Activated T-cell treated with anti-CD3 and anti-CD28 coated beads for 4 hours (primary cell): ENCODE results near the gene TNNT3.

Experiments
- DNase-seq: peaks from one replicate; pipeline ENCODE4 v3.0.0-alpha.2; 2020

TNNT3 gene

DNA sequence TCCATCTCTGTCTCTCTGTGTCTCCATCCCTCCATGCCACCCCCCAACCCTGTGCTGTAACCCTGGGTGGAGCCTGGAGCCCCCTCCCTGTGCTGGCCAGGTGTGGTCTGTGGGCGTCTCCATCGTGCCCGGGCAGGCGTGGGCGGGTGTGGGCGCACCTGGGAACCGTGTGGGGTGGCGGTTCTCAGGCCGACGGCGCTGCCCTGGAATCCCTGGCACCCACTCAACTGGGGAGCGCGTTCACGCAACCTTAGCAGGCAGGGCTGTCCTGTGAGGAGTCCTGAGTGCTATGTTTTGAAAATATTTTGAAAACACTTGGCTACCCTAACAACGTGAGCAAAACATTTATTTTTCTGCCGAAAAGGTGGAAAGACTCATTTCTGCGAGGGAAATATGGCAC lies 4.7 kb downstream of the TNNT3 start:
- no peak for DNase-seq

GRCh38 chr11:1924646-1925372 lies 5.3 kb downstream of the TNNT3 start:
- no peak for DNase-seq

DNA sequence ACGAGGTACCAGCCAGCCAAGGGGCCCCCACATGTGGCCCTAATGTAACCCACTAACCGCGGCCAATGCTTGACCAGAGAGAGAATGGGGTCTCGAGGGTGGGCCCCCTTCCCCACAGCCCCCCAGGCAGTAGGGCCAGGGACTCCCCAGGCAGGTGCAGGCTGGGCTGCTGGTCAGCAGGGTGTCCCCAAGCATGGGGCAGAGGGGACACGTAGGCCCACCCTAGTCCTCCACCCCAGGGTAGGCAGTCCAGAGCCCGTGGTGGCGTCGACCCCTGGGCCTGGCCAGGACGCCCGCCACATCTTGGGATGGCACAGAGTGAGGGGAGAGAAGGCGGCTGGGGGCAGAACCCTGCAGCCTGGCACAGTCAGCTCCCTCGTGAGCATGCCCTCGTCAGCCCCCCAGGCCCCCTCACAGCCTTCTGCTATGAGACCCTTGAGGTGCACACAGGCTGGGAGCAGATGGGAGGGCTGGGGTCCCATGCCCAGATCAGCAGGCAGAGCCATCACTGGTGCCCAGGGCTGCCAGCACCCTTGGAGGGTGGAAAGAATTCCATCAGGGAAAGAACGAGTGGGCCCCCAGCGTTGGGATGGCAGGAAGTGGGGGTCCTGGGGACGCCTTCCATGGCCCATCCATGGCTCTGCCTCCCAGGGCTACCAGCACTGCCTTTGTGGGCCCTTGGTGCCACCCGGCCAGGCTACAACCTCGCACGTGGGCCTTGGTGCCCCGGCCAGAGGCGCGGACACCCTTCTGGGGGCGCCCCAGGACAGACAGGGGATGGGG lies 6.1 kb downstream of the TNNT3 start:
- DNase-seq = no peak

- no peak for DNase-seq
Measured at GRCh38 chr11:1926156-1927025, 6.9 kb downstream of the TNNT3 start.

DNA sequence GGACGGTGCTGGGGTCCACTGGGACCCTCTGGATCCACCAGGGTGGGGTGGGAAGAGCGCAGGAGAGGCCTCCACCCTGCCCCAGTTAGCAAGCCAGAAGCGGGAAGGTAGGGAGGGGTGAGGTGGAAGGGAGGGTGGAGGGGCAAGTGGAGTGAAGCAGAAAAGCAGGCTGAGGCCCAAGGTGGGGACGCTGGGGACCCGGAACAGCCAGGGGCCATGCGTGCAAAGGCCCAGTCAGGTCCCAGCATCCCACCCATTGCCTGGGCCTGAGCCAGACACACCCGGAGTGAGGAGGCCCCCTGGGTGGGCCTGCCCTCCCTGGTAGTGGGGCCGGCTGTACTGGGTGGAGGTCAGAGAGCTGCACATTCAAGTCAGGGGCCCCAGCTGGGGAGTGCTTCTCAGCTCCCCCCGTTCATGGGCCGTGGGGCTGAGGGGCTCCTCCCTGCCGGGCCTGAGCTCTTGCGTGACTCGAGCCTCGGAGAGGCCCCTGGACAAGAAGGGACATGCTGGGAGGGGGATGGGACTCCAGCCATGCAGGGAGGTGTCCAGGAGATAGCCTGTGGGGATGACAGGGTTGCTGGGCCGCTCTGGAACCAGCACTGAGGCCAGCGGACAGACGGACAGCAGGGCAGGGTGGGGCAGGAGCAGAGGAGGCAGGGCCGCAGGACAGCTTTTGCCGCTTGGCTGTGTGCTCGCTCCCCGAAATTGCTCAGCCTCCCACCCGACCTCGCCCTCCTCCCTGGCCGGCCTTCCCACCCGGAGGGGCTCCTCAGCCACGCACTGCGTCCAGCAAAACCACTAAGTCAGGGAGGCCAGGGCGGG lies 7.7 kb downstream of the TNNT3 start:
- DNase-seq = no peak

DNA sequence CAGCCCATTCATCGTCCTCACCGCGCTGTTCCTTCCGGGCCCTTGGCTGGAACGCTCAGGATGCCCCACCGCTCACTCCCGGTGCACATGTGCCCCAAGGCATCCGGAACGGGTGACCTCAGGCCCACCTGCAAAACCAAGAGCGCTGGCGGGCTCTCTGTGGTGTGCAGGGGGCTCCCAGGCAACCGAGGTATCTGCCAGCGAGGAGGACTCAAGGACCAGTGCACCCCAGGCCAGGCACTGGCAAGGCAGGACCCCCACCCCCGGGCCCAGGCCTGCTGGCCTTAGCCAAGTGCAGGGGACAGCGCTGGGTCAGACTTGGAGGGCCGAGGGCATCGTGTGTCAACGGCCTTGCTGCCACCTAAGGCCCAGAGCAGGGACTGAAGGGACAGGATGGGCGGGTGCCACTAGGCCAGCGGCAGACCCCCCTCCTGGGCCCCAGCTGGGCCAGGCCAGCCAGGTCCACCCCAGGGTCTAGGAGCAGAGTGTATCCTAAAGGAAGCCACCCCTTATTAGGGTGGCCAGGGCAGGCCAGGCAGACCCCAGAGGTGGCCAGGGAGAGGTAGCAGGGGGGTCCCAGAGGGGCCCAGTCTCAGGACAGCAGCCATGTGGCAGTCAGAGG lies 8.5 kb downstream of the TNNT3 start:
- no peak for DNase-seq

DNA sequence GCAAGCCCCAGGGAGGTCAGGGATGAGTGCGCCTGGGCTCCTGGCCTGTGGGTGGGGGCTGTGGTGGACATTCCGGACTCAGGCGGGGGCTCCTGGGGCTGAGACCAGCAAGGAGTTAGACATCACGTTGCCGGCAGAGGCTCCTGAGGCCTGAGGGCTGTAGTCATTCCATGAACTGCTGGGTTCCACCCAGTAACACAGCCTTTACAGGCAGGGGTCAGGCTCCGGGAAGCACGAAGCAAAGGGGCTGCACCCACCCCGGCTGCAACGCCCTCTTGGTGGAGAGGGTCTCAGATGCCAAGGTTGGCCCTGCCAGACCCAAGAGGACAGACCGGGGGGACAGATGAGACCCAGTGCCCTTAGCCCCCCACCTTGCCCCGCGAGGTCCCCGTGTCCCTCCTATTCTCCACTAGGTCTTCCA lies 9.0 kb downstream of the TNNT3 start:
- DNase-seq = no peak

- DNase-seq = no peak
Measured at GRCh38 chr11:1928891-1929541, 9.5 kb downstream of the TNNT3 start.

GRCh38 chr11:1929621-1930461 lies 10.3 kb downstream of the TNNT3 start:
- no peak for DNase-seq

- no peak for DNase-seq
Measured at GRCh38 chr11:1930462-1930830, 10.9 kb downstream of the TNNT3 start.

GRCh38 chr11:1931341-1932104 lies 12.0 kb downstream of the TNNT3 start:
- DNase-seq = no peak

GRCh38 chr11:1932105-1932480 lies 12.6 kb downstream of the TNNT3 start:
- no peak for DNase-seq

- DNase-seq = no peak
Measured at GRCh38 chr11:1932681-1933080, 13.2 kb downstream of the TNNT3 start.

- DNase-seq = no peak
Measured at GRCh38 chr11:1933416-1934334, 14.2 kb downstream of the TNNT3 start.

DNA sequence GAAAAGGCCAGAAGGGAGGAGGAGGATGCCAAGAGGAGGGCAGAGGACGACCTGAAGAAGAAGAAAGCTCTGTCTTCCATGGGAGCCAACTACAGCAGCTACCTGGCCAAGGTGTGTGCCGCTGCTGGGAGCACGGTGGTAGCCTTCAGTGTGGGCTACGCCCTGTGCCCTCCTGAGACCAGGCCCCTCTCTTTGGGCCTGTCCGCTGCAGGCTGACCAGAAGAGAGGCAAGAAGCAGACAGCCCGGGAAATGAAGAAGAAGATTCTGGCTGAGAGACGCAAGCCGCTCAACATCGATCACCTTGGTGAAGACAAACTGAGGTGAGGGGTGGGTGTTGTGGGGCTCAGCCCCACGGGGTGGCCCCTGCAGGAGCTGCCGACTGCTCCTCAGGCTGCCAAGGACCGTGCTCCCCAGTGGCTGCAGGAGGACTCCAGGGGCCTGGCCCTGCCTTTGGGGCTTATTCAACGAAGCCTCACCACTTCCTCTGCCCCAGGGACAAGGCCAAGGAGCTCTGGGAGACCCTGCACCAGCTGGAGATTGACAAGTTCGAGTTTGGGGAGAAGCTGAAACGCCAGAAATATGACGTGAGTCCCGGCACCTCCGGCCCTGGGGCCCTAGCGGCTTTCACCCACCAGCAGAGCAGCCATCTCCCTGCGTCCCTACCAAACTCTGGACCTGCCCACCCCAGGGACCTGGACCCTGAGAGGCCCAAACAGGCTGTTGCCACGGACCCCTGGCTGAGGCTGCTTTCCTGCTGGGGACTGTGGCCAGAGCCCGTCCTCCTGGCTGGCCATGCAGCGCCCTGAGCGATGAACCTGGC lies 15.0 kb downstream of the TNNT3 start:
- no peak for DNase-seq

DNA sequence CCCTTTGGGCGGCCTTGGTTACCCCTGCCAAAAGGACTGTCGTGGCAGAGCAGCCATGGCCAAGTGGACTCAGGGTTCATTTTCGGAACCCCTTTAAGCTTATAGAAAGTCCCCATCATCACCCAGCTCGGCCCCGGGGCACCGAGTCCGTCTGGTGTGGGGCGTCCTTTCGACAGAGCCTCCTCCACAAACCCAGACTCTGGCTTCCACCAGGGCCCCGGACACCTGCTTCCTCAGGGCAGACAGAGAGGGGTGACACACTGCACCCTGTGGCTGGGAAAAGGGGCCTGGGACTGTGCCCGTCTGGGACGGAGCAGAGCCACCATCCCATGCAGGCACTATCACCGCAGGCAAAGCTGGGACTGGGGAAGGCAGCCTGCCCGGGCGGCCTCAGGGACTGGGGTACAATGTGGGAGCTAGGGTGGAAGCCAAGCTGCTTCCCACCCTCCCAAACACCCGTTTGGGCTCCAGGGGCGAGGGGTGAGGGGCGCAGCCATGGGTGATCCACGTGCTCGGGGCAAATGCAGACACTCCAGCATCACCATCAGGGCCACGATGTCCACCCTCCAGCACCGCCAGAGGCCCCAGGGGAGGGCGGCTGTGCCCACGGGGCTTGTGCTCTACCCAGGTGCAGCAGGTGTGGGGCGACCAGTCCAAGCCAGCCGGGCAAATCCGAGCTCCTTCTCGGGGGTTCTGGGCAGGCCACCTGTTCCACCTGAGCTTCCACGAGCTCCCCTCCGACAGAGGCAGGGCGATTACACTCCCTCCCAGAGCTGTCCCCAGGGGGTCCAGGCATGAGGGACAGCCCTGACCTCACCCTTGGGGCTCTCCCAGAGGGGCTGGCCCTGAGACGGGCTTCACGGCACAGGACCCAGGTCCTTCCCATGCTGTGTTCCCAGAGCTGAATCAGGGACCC lies 15.9 kb downstream of the TNNT3 start:
- no peak for DNase-seq
